Keratinocyte (primary cell): ENCODE results near the gene GPR65.

ENCODE experiments used
- CTCF ChIP-seq, 3 experiments: IDR thresholded peaks in 1 of 3; conservative IDR thresholded peaks in 1 of 3; optimal IDR thresholded peaks in 1 of 3; 2 replicates in 2 of 3; 3 replicates in 1 of 3; pipeline versions ENCODE3 to v1.5.1; 2011; ENCODE audit warnings: low read length in 3 of 3, mild to moderate bottlenecking in 3 of 3, moderate library complexity in 2 of 3, control low read depth in 1 of 3, inconsistent platforms in 1 of 3; ENCODE audit not compliant: insufficient read depth in 2 of 3; ENCODE audit errors: extremely low read depth in 1 of 3
- EZH2 ChIP-seq: IDR thresholded peaks from one replicate; pipeline ENCODE4 v1.6.1; 2012; ENCODE audit warnings: inconsistent platforms, mild to moderate bottlenecking, low read length, moderate library complexity

- TF ChIP-seq EZH2 (no peak), CTCF (optimal IDR thresholded peaks at IDR 0.05 in 1 of 3, IDR thresholded peaks at IDR 0.05 in 1 of 3, conservative IDR thresholded peaks at IDR 0.05 in 1 of 3; ENCODE audit: extremely low read depth in 1 of 3, insufficient read depth in 2 of 3, low read length in 3 of 3) (no peak)
Measured at GRCh38 chr14:88003425-88003824, 1.5 kb upstream of the GPR65 start.
